Ovary (tissue), 9 donors: ENCODE results near the gene DUSP19. TPM values are rescaled to one million over a fixed set of nuclear protein-coding genes. Genes with fewer than 3 reads are reported as not detected.
A peak's percentile ranks its signal among the peaks of the same experiment; 100 is the strongest.

Experiments
- DNase-seq, 5 donors: peaks; one replicate each; pipeline ENCODE4 v3.0.0-alpha.2; 2019 to 2020
- H3K27ac ChIP-seq, 2 donors: fragments of 200-600 bp; one replicate each; pipeline versions ENCODE4 v1.5.1 to v1.8.0; 2019 to 2022
- H3K27me3 ChIP-seq: fragments of 200-600 bp; one replicate; pipeline ENCODE4 v1.8.0; 2022
- H3K36me3 ChIP-seq: fragments of 200-600 bp; sonication (generic); one replicate; pipeline ENCODE4 v1.5.1; 2019
- H3K4me1 ChIP-seq: one replicate; pipeline ENCODE4 v1.8.1; 2013; ENCODE audit warnings: mild to moderate bottlenecking, moderate library complexity; ENCODE audit not compliant: insufficient read depth
- H3K4me3 ChIP-seq: fragments of 200-600 bp; sonication (generic); one replicate; pipeline ENCODE4 v1.5.1; 2017
- H3K9me3 ChIP-seq, 2 donors: fragments of 200-600 bp in 1 of 2; sonication (generic) in 1 of 2; one replicate each; pipeline versions ENCODE4 v1.5.1 to v1.8.1; 2013 to 2019; ENCODE audit warnings: mild to moderate bottlenecking in 1 of 2, moderate library complexity in 1 of 2
- CTCF ChIP-seq, 3 donors: fragments of 450-650 bp in 2 of 3; fragments of 200-600 bp in 1 of 3; IDR thresholded peaks; one replicate each; pipeline versions ENCODE4 v1.5.1 to v1.8.0; 2016 to 2022; ENCODE audit warnings: antibody characterized with exemption in 3 of 3, mild to moderate bottlenecking in 1 of 3
- EP300 ChIP-seq: sonication (generic); formaldehyde crosslinking; IDR thresholded peaks from one replicate; pipeline ENCODE4 v1.6.1; 2017; ENCODE audit warnings: antibody characterized with exemption
- POLR2A ChIP-seq: fragments of 450-650 bp; IDR thresholded peaks from one replicate; pipeline ENCODE4 v1.6.1; 2017; ENCODE audit warnings: antibody characterized with exemption, mild to moderate bottlenecking, moderate library complexity
- WGBS, 3 donors: extraction: QIAGEN DNeasy Blood & Tissue Kit in 1 of 3; methylation state at CpG; one replicate each; pipeline versions ENCODE4 v1.1.5 to v1.1.7; 2013 to 2017; 5-methylcytosine and 5-hydroxymethylcytosine counted together
- intact Hi-C, 4 donors: fragments of 100-400 bp; cut with DNase I; formaldehyde crosslinking; loops; one replicate each; pipeline versions ENCODE4 v1.11.0 to v1.15.1; 2022 to 2023
- polyA plus RNA-seq, 2 donors: library from polyadenylated mRNA; stranded (reverse); fragments of 200-250 nt in 1 of 2; fragments of 350-450 nt in 1 of 2; fragmentation: Illumina TruSeq in 1 of 2; extraction: RNeasy Lipid Tissue Mini Kit (QIAGEN cat#74804) in 1 of 2; gene quantifications; one replicate each; pipeline ENCODE4 v1.2.3, GENCODE V29; 2013 to 2014
- total RNA-seq, 7 donors: library from RNA; depleted of rRNA in 2 of 7; stranded (reverse); fragments of >200 nt in 2 of 7; fragmentation: NEBNext Ultra II Directional in 3 of 7; extraction: Animal tissue kit (Norgen Biotek cat#: 25700) in 3 of 7; gene quantifications; one replicate each; pipeline versions ENCODE4 v1.1.0 to v1.2.4, GENCODE V29; 2016 to 2023
- donor health status: DM: no; HTN: no; CAD: no; lungs with moderate emphysema.
- donor health status: DM: no; HTN: no; CAD: no.
- donor health status: Bipolar disorder and iron deficiency.
- donor health status: DM: yes; HTN: yes; CAD: no.
- donor health status: DM: no; HTN: no; CAD: no.
- donor health status: DM: yes; HTN: yes; CAD: no.

DUSP19 gene
- total and polyA plus RNA-seq, 9 donors = 1.4 to 5.5 (median 3.4) TPM

- no peak for DNase-seq
- H3K9me3 ChIP-seq = no peaks in the 10 kb centered on the region
- H3K36me3 ChIP-seq = no peaks in the 10 kb centered on the region
- H3K27ac ChIP-seq = no peak overlapping the region
- no peak overlapping the region for H3K4me3 ChIP-seq
- H3K4me1 ChIP-seq = no peaks in the 10 kb centered on the region
- no peaks in the 10 kb centered on the region for H3K27me3 ChIP-seq
- intact Hi-C loops = no loop called here
- 75 to 79% (median 75%) methylated on average over 3 of the region's 3 CpGs for WGBS, 3 donors
- no peak for TF ChIP-seq CTCF (IDR thresholded peaks at IDR 0.05)
- TF ChIP-seq EP300 = no peak
- no peak for TF ChIP-seq POLR2A
Observed at GRCh38 chr2:183117226-183117625, 38.7 kb downstream of the DUSP19 start.

- DNase-seq = peak in 1 of 5 donors; percentile 21
- intact Hi-C loops = loop anchor here in 1 of 4 donors (5.0 kb wide), 1 partner anchor 86 kb away; the partner anchor contains the start of gene NCKAP1
Observed at GRCh38 chr2:183123117-183123958, 44.8 kb downstream of the DUSP19 start.

GRCh38 chr2:183123959-183124221, 45.3 kb downstream of the DUSP19 start:
- 0 to 1% (median 0%) methylated on average over 7 of the region's 7 CpGs for WGBS, 3 donors
- DNase-seq = no peak
- no peaks in the 10 kb centered on the region for H3K9me3 ChIP-seq
- peak overlapping the region; percentile 87 for H3K4me3 ChIP-seq
- no peaks in the 10 kb centered on the region for H3K27me3 ChIP-seq
- peak overlapping the region; percentile 20 to 64 for H3K27ac ChIP-seq
- peaks cover 6% of the 10 kb centered on the region for H3K4me1 ChIP-seq
- intact Hi-C loops = loop anchor here in 1 of 4 donors (5.0 kb wide), 1 partner anchor 87 kb away; the partner anchor contains the start of gene NCKAP1
- no peak for TF ChIP-seq POLR2A
- no peaks in the 10 kb centered on the region for H3K36me3 ChIP-seq

More at GRCh38 chr2:183123117-183123958, 44.8 kb downstream of the DUSP19 start:
- Histone ChIP-seq H3K27me3 (no peaks in the 10 kb centered on the region), H3K36me3 (no peaks in the 10 kb centered on the region), H3K9me3 (no peaks in the 10 kb centered on the region), H3K4me3 (peak overlapping the region; percentile 87), H3K27ac (peak overlapping the region in 1 of 2 donors; percentile 64), H3K4me1 (peaks cover 6% of the 10 kb centered on the region)
- TF ChIP-seq CTCF (IDR thresholded peaks at IDR 0.05) (no peak), POLR2A (no peak), EP300 (no peak)
- 14 to 22% (median 21%) methylated on average over 17 of the region's 17 CpGs for WGBS, 3 donors

- peak within 1 kb of the TSS; percentile 20 to 64 for H3K27ac ChIP-seq
- TF ChIP-seq POLR2A = no peak
- TF ChIP-seq CTCF (IDR thresholded peaks at IDR 0.05) = no peak
- no peak for TF ChIP-seq EP300
- 0 to 1% (median 0%) methylated on average over 39 to 43 of the region's 43 CpGs for WGBS, 3 donors
- H3K4me3 ChIP-seq = peak within 1 kb of the TSS; percentile 87
- intact Hi-C loops = loop anchor here in 1 of 4 donors (5.0 kb wide), 1 partner anchor 87 kb away; the partner anchor contains the start of gene NCKAP1
- peaks cover 6% of the 10 kb centered on the region for H3K4me1 ChIP-seq
- H3K36me3 ChIP-seq = no peaks in the 10 kb centered on the region
- peak; percentile 79 to 92 (median 88) for DNase-seq
- no peaks in the 10 kb centered on the region for H3K27me3 ChIP-seq
- no peaks in the 10 kb centered on the region for H3K9me3 ChIP-seq
Observed at GRCh38 chr2:183124222-183124956, 45.8 kb downstream of the DUSP19 start, which contains the start of gene NUP35. NUP35 (plus strand) TSS chr2:183124443; CDS start chr2:183124458, 15 bp downstream.
